A673 (cell line): ENCODE measurements around the gene FAM210B.

Source experiments
- CTCF ChIP-seq: fragments of 300-800, 200-600 bp; sonication (generic); conservative IDR thresholded peaks from 2 replicates; pipeline ENCODE4 v1.5.1; 2017; ENCODE audit warnings: low read depth, mild to moderate bottlenecking, antibody characterized with exemption, low read length, moderate library complexity, mixed read lengths
- EZH2 ChIP-seq: fragments of 200-600 bp; sonication (generic); IDR thresholded peaks from 2 replicates; pipeline ENCODE4 v1.6.1; 2017; ENCODE audit warnings: borderline replicate concordance, low read depth, mild to moderate bottlenecking, mixed read lengths, antibody characterized with exemption, low read length; ENCODE audit not compliant: poor library complexity, severe bottlenecking

- TF ChIP-seq CTCF: no peak
- no peak for TF ChIP-seq EZH2
These were observed 3.1 kb downstream of the FAM210B start for GRCh38 chr20:56361900-56362299.
